Tibial nerve (tissue), 4 donors: ENCODE data around the gene IGF1R. TPM values are rescaled to one million over a fixed set of nuclear protein-coding genes. Genes with fewer than 3 reads are reported as not detected.

Source experiments
- DNase-seq, 2 donors: peaks; one replicate each; pipeline ENCODE4 v3.0.0-alpha.2; 2019; ENCODE audit warnings: low spot score in 2 of 2
- H3K27ac ChIP-seq, 4 donors: fragments of 200-600 bp; sonication (generic) in 3 of 4; one replicate each; pipeline ENCODE4 v1.5.1; 2017 to 2019; ENCODE audit warnings: mild to moderate bottlenecking in 1 of 4
- H3K27me3 ChIP-seq, 2 donors: fragments of 200-600 bp; sonication (generic) in 1 of 2; one replicate each; pipeline versions ENCODE4 v1.5.1 to v1.6.0; 2017 to 2019
- H3K36me3 ChIP-seq, 3 donors: fragments of 200-600 bp; sonication (generic); one replicate each; pipeline ENCODE4 v1.5.1; 2018 to 2019
- H3K4me1 ChIP-seq, 4 donors: fragments of 200-600 bp; sonication (generic) in 3 of 4; one replicate each; pipeline ENCODE4 v1.5.1; 2017 to 2019
- H3K4me3 ChIP-seq, 4 donors: fragments of 200-600 bp; sonication (generic) in 3 of 4; one replicate each; pipeline ENCODE4 v1.5.1; 2017 to 2019; ENCODE audit warnings: mild to moderate bottlenecking in 1 of 4, moderate library complexity in 1 of 4
- H3K9me3 ChIP-seq, 4 donors: fragments of 200-600 bp; sonication (generic) in 3 of 4; one replicate each; pipeline ENCODE4 v1.5.1; 2017 to 2019
- CTCF ChIP-seq, 5 experiments: fragments of 200-600 bp in 3 of 5; fragments of 450-650 bp in 2 of 5; sonication (generic) in 3 of 5; IDR thresholded peaks; one replicate each; pipeline ENCODE4 v1.5.1; 2016 to 2019; ENCODE audit warnings: antibody characterized with exemption in 5 of 5, mild to moderate bottlenecking in 3 of 5, moderate library complexity in 2 of 5
- EP300 ChIP-seq, 2 donors: sonication (generic); formaldehyde crosslinking; IDR thresholded peaks; one replicate each; pipeline ENCODE4 v1.6.1; 2017; ENCODE audit warnings: antibody characterized with exemption in 2 of 2, mild to moderate bottlenecking in 1 of 2
- POLR2A ChIP-seq, 2 donors: fragments of 450-650 bp; IDR thresholded peaks; one replicate each; pipeline ENCODE4 v1.6.1; 2017; ENCODE audit warnings: antibody characterized with exemption in 2 of 2, mild to moderate bottlenecking in 2 of 2, moderate library complexity in 2 of 2
- WGBS, 2 donors: methylation state at CpG; one replicate each; pipeline ENCODE4 v1.1.5; 2018; 5-methylcytosine and 5-hydroxymethylcytosine counted together
- total RNA-seq, 4 donors: library from RNA; depleted of rRNA; stranded (reverse); fragments of >200 nt; gene quantifications; one replicate each; pipeline ENCODE4 v1.1.0, GENCODE V29; 2016

Gene IGF1R
- total RNA-seq, 4 donors from 2014 or later = 82.5 to 164 (median 111) TPM

- H3K27me3 ChIP-seq = no peaks in the 10 kb centered on the region
- H3K4me3 ChIP-seq = no peak overlapping the region
- no peak overlapping the region for H3K27ac ChIP-seq
- no peaks in the 10 kb centered on the region for H3K9me3 ChIP-seq
- H3K4me1 ChIP-seq = peaks cover 0 to 50% (median 14%) of the 10 kb centered on the region in 4 donors
- TF ChIP-seq EP300 (IDR thresholded peaks at IDR 0.05) (no peak), CTCF (IDR thresholded peaks at IDR 0.05) (no peak), POLR2A (IDR thresholded peaks at IDR 0.05) (no peak)
- WGBS, 2 donors = 69 to 77% methylated on average over 4 of the region's 4 CpGs
- DNase-seq = no peak
- no peaks in the 10 kb centered on the region for H3K36me3 ChIP-seq
These were observed 114.8 kb downstream of the IGF1R start for GRCh38 chr15:98763179-98763578.

- TF ChIP-seq POLR2A (IDR thresholded peaks at IDR 0.05) (no peak), CTCF (IDR thresholded peaks at IDR 0.05) (no peak), EP300 (IDR thresholded peaks at IDR 0.05) (no peak)
- no peak overlapping the region for H3K4me3 ChIP-seq
- H3K9me3 ChIP-seq = no peaks in the 10 kb centered on the region
- H3K27me3 ChIP-seq = no peaks in the 10 kb centered on the region
- WGBS, 2 donors = 91% methylated on average over 2 of the region's 2 CpGs
- peaks cover 0 to 40% (median 14%) of the 10 kb centered on the region in 4 donors for H3K4me1 ChIP-seq
- DNase-seq = no peak
- H3K27ac ChIP-seq = no peak overlapping the region
- no peaks in the 10 kb centered on the region for H3K36me3 ChIP-seq
These were observed 116.0 kb downstream of the IGF1R start for GRCh38 chr15:98764291-98764690.

GRCh38 chr15:98765610-98766009 lies 117.3 kb downstream of the IGF1R start:
- no peak overlapping the region for H3K27ac ChIP-seq
- WGBS, 2 donors = 100% methylated on average over 2 of the region's 2 CpGs

GRCh38 chr15:98767692-98768091 lies 119.4 kb downstream of the IGF1R start:
- Histone ChIP-seq H3K9me3 (no peaks in the 10 kb centered on the region), H3K4me3 (no peak overlapping the region), H3K27me3 (no peaks in the 10 kb centered on the region), H3K27ac (no peak overlapping the region), H3K4me1 (peaks cover 0 to 26% (median 10%) of the 10 kb centered on the region in 4 donors), H3K36me3 (no peaks in the 10 kb centered on the region)
- DNase-seq = no peak
- TF ChIP-seq CTCF (IDR thresholded peaks at IDR 0.05) (no peak), EP300 (IDR thresholded peaks at IDR 0.05) (no peak), POLR2A (IDR thresholded peaks at IDR 0.05) (no peak)
- 90 to 96% methylated on average over 4 of the region's 4 CpGs for WGBS, 2 donors

More at GRCh38 chr15:98765610-98766009, 117.3 kb downstream of the IGF1R start:
- Histone ChIP-seq H3K9me3 (no peaks in the 10 kb centered on the region), H3K4me3 (no peak overlapping the region), H3K36me3 (no peaks in the 10 kb centered on the region), H3K27me3 (no peaks in the 10 kb centered on the region), H3K4me1 (peaks cover 0 to 29% (median 13%) of the 10 kb centered on the region in 4 donors)
- TF ChIP-seq EP300 (IDR thresholded peaks at IDR 0.05) (no peak), POLR2A (IDR thresholded peaks at IDR 0.05) (no peak), CTCF (IDR thresholded peaks at IDR 0.05) (no peak)
- no peak for DNase-seq

- H3K27ac ChIP-seq = no peak overlapping the region
- no peaks in the 10 kb centered on the region for H3K36me3 ChIP-seq
- H3K4me3 ChIP-seq = no peak overlapping the region
- TF ChIP-seq CTCF (IDR thresholded peaks at IDR 0.05) = no peak
- no peak for TF ChIP-seq POLR2A (IDR thresholded peaks at IDR 0.05)
- no peak for TF ChIP-seq EP300 (IDR thresholded peaks at IDR 0.05)
- H3K4me1 ChIP-seq = peaks cover 0 to 22% (median 2%) of the 10 kb centered on the region in 4 donors
- WGBS, 2 donors = 93 to 96% methylated on average over 6 of the region's 6 CpGs
- no peaks in the 10 kb centered on the region for H3K27me3 ChIP-seq
- H3K9me3 ChIP-seq = no peaks in the 10 kb centered on the region
- DNase-seq = no peak
These were observed 121.5 kb downstream of the IGF1R start for GRCh38 chr15:98769867-98770266.
